Cerebellar nuclear complex (tissue), 1 donor: ENCODE results near the gene SPON1.

ENCODE experiments used
- DNase-seq, 2 experiments: peaks; one replicate each; lab custom pipeline; 2025; lab: John Stamatoyannopoulos, UW

SPON1 gene

GRCh38 chr11:14036469-14036868 is 73.9 kb downstream of the SPON1 start:
- no peak for DNase-seq

- no peak for DNase-seq
Measured at GRCh38 chr11:14041040-14041439, 78.5 kb downstream of the SPON1 start.

- no peak for DNase-seq
Measured at GRCh38 chr11:14041565-14041964, 79.0 kb downstream of the SPON1 start.

GRCh38 chr11:14042686-14043465 is 80.4 kb downstream of the SPON1 start:
- peak; percentile 84 to 89 for DNase-seq

- no peak for DNase-seq
Measured at GRCh38 chr11:14044916-14045315, 82.4 kb downstream of the SPON1 start.

GRCh38 chr11:14045417-14045816 is 82.9 kb downstream of the SPON1 start:
- DNase-seq: no peak

- no peak for DNase-seq
Measured at GRCh38 chr11:14052198-14052597, 89.7 kb downstream of the SPON1 start.

GRCh38 chr11:14054116-14055107 is 91.9 kb downstream of the SPON1 start:
- no peak for DNase-seq

GRCh38 chr11:14055936-14056335 is 93.4 kb downstream of the SPON1 start:
- DNase-seq: no peak

GRCh38 chr11:14058061-14058460 is 95.5 kb downstream of the SPON1 start:
- DNase-seq: no peak

GRCh38 chr11:14059491-14059890 is 97.0 kb downstream of the SPON1 start:
- no peak for DNase-seq

GRCh38 chr11:14061721-14062120 is 99.2 kb downstream of the SPON1 start:
- no peak for DNase-seq

- no peak for DNase-seq
Measured at GRCh38 chr11:14065141-14065540, 102.6 kb downstream of the SPON1 start.

GRCh38 chr11:14065681-14066080 is 103.2 kb downstream of the SPON1 start:
- DNase-seq: no peak

GRCh38 chr11:14067686-14068085 is 105.2 kb downstream of the SPON1 start:
- DNase-seq: no peak

GRCh38 chr11:14070896-14071295 is 108.4 kb downstream of the SPON1 start:
- DNase-seq: no peak

GRCh38 chr11:14073849-14074476 is 111.4 kb downstream of the SPON1 start:
- DNase-seq: no peak

- no peak for DNase-seq
Measured at GRCh38 chr11:14075118-14076078, 112.9 kb downstream of the SPON1 start.

- no peak for DNase-seq
Measured at GRCh38 chr11:14079011-14079410, 116.5 kb downstream of the SPON1 start.

- no peak for DNase-seq
Measured at GRCh38 chr11:14079797-14080196, 117.3 kb downstream of the SPON1 start.

GRCh38 chr11:14081581-14082231 is 119.2 kb downstream of the SPON1 start:
- no peak for DNase-seq
